Activated gamma-delta T cell (primary cell): ENCODE data around the gene F8.
"Not testable (repeated sequence)": the region's sequence is repeated elsewhere in the genome, so short reads cannot be mapped to it uniquely, and the experiment has no call there.

Experiments used
- DNase-seq: peaks from one replicate; lab custom pipeline; 2025; lab: John Stamatoyannopoulos, UW

The F8 gene

GRCh38 chrX:154986826-154987575 lies 35.5 kb downstream of the F8 start:
- no peak for DNase-seq

GRCh38 chrX:154981116-154981411 lies 41.5 kb downstream of the F8 start:
- DNase-seq, result no peak

GRCh38 chrX:154980330-154981115 lies 42.0 kb downstream of the F8 start:
- DNase-seq, result no peak

- DNase-seq, result no peak
Measured at GRCh38 chrX:154979629-154980028, 42.9 kb downstream of the F8 start.

GRCh38 chrX:154968353-154968752 lies 54.2 kb downstream of the F8 start:
- no peak for DNase-seq

DNA sequence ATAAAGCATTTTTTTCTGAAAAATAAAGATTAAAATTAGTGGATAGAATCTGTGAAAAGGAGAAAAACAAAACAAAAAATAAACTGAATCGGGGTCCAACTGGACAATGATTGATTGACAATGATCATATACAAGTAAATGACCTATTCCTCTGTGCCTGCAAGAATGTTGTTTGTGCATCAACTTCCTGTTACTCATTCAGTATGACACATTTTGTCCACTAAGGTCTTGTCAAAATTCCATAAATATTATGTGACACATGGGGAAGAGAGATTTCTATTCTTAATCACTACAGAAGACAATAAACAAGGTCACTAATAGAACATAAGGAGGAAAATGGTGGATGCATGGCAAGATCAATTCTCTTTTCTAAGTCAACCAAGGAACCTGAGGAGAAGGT lies 54.9 kb downstream of the F8 start:
- DNase-seq, result no peak

DNA sequence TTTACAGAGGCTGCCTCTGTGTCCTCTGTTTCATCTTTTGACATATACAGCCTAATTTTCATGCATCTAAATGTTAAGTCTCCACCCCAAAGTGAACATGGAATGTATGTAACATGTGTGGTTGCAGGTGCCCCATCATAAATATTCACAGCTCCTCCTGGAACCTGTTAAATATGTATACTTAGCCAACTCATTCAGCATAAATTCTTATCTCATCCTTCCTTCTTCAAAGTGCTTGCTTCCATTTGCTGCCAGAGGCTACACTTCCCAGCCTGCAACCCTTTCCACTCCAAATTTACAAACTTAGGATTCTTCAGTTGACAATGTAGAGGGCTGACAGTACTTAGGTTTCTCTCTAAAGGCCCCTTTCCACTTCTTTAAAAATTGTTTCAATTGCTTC lies 60.6 kb downstream of the F8 start:
- no peak for DNase-seq

DNA sequence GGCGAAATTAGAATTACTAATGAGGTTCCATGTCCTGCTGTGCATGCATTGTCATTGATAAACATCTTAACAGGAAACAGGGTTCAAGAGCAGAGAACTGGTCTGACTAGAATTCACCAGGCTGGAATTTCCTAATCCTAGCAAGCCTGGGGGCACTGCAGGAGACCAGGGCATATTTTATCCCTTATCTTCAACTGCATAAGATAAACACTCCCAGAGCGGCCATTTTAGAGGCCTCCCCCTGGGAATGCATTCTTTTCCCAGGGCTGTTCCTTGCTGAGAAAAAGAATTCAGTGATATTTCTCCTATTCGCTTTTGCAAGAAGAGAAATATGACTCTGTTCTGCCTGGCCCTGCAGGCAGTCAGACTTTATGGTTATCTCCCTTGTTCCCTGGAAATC lies 66.7 kb downstream of the F8 start:
- not testable (repeated sequence) for DNase-seq

GRCh38 chrX:154939265-154939664 lies 83.3 kb downstream of the F8 start:
- DNase-seq, result not testable (repeated sequence)

DNA sequence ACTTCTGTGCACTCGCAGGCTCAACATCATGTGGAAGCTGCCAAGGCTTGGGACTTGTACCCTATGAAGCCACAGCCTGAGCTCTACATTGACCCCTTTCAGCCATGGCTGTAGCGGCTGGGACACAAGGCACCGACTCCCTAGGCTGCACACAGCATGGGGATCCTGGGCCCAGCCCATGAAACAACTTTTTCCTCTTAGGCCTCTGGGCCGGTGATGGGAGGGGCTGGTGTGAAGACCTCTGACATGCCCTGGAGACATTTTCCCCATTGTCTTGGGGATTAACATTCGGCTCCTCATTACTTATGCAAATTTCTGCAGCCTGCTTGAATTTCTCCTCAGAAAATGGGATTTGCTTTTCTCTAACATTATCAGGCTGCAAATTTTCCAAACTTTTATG lies 97.8 kb downstream of the F8 start:
- DNase-seq, result not testable (repeated sequence)

DNA sequence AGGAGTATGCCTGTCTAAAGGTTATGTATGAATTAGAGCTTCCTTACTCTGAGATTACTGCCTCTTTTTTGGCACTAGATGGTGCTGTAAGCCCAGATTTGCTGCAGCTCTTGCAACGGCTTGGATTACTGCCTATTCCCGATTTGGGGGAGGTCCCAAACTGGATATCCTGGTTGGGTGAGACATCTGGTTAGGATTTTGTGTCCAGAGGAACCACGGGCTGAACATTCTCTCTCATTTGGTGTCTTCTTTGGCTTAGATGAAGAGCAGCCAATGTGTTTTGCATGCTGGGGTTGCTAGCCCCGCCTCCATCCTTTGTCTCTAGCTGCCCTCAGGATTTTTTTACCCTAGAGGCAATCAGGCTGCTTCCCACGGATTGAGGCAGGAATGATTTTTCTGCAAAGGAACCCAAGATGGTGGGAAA lies 104.5 kb downstream of the F8 start:
- no peak for DNase-seq

- DNase-seq, result no peak
Measured at GRCh38 chrX:154914052-154914451, 108.5 kb downstream of the F8 start.

GRCh38 chrX:154910528-154910927 lies 112.0 kb downstream of the F8 start:
- DNase-seq, result not testable (repeated sequence)

DNA sequence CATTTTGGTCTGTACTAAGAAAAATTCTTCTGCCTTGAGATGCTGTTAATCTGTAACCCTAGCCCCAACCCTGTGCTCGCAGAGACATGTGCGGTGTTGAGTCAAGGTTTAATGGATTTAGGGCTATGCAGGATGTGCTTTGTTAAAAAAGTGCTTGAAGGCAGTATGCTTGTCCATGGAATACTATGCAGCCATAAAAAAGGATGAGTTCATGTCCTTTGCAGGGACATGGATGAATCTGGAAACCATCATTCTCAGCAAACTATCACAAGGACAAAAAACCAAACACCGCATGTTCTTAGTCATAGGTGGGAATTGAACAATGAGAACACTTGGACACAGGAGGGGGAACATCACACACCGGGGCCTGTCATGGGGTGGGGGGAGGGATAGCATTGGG lies 112.5 kb downstream of the F8 start:
- DNase-seq, result not testable (repeated sequence)

DNA sequence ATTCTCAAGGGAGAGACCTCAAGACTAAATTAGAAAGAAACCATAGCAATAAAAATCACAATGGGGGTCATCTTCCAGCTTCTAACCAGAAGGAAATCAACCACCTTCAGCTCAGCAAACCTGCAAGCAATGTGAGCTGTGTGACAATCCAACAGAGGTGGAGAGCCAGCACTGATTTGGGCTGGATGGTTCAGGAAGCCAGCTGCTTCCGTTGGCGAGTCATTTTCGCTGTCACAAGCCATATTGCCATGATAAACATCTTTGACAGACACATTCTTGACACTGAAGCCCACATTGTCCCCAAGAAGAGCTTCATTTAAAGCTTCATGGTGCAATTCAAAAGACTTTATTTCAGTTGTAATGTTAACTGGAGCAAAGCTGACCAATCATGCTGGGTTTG lies 113.7 kb downstream of the F8 start:
- DNase-seq, result no peak

DNA sequence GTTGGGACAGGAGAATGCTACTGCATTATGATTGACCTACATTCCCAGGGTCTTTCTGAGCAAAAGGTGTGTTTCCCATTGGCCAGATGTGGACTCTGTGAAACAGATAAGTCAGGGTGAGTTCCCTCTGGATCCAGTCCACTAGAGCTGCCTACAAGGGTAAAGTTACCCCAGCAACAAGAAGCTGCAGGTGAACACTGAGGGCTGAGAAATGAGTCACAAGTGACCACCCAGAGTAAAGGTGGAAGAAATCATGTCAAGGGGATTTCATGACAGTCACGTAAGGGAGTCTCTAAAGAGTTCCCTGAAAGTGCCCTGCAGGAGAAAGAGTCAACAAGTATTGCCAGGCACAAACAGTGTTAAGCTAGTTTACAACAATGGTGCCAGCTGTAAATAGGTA lies 120.1 kb downstream of the F8 start:
- no peak for DNase-seq

- no peak for DNase-seq
Measured at GRCh38 chrX:154900323-154900722, 122.2 kb downstream of the F8 start.

GRCh38 chrX:154892296-154892695 lies 130.2 kb downstream of the F8 start:
- DNase-seq, result no peak

- no peak for DNase-seq
Measured at GRCh38 chrX:154890990-154891639, 131.4 kb downstream of the F8 start.

DNA sequence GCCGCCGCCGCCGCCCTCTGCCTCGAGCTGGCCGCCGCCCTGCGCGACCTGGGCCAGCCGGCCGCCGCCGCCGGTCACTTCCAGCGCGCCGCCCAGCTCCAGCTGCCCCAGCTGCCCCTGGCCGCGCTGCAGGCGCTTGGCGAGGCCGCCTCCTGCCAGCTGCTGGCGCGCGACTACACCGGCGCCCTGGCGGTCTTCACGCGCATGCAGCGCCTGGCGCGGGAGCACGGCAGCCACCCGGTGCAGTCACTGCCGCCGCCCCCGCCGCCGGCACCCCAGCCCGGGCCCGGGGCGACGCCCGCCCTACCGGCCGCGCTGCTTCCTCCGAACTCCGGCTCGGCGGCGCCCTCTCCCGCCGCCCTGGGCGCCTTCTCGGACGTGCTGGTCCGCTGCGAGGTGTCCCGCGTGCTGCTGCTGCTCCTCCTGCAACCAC lies 135.7 kb downstream of the F8 start:
- not testable (repeated sequence) for DNase-seq

GRCh38 chrX:154886069-154886788 lies 136.3 kb downstream of the F8 start, which contains the start of gene F8A1:
F8A1 (plus strand) TSS chrX:154886355; CDS start chrX:154886375, 20 bp downstream.
- DNase-seq, result not testable (repeated sequence)

- not testable (repeated sequence) for DNase-seq
Measured at GRCh38 chrX:154885549-154885948, 137.0 kb downstream of the F8 start.
